ENCODE results near the gene ICA1L. TPM values are rescaled to one million over a fixed set of nuclear protein-coding genes. Genes with fewer than 3 reads are reported as not detected.
"Not testable (repeated sequence)": the region's sequence is repeated elsewhere in the genome, so short reads cannot be mapped to it uniquely, and the experiment has no call there.

ICA1L gene
- total RNA-seq: 6.1 and 6.2 TPM in 2 replicates

GRCh38 chr2:202871300-202872141 lies at the start of gene ICA1L:
TSS of gene ICA1L (minus strand) at chr2:202871766. CDS start at chr2:202829009, 42,757 bp downstream.
- intact Hi-C loops (cut with micrococcal nuclease): loop anchor here (1.0 to 2.0 kb wide), 4 partner anchors 40 to 237 kb away; partner anchors contain the start of genes FAM117B, NBEAL1 and WDR12

- intact Hi-C loops (cut with micrococcal nuclease): loop anchor here (10.0 kb wide), 1 partner anchor 1016 kb away; the partner anchor contains the start of gene ICOS
Measured at GRCh38 chr2:202918860-202919259, 47.3 kb upstream of the ICA1L start.

GRCh38 chr2:202912342-202913201 lies 41.0 kb upstream of the ICA1L start:
- intact Hi-C loops (cut with micrococcal nuclease): loop anchor here (5.0 to 10.0 kb wide), 2 partner anchors 1022 to 1270 kb away; partner anchors contain the start of genes ICOS and TMEM237

- intact Hi-C loops (cut with micrococcal nuclease): loop anchor here (1.0 to 10.0 kb wide), 8 partner anchors 40 to 1269 kb away; partner anchors contain the start of genes FAM117B, ICA1L, ICOS and NBEAL1
Measured at GRCh38 chr2:202911512-202912341, 40.2 kb upstream of the ICA1L start, which contains the start of the genes CARF and WDR12. TSS of gene CARF (plus strand) at chr2:202912275. CDS start at chr2:202941903, 29,628 bp downstream. TSS of gene WDR12 (minus strand) at chr2:202911673. CDS start at chr2:202911476, 197 bp downstream.

- intact Hi-C loops (cut with micrococcal nuclease): loop anchor here (1.0 to 10.0 kb wide), 8 partner anchors 40 to 1269 kb away; partner anchors contain the start of genes FAM117B, ICA1L, ICOS and NBEAL1
Measured at GRCh38 chr2:202911203-202911511, 39.6 kb upstream of the ICA1L start.

- intact Hi-C loops (cut with micrococcal nuclease): loop anchor here (1.0 to 10.0 kb wide), 8 partner anchors 39 to 1268 kb away; partner anchors contain the start of genes FAM117B, ICA1L, ICOS and NBEAL1
Measured at GRCh38 chr2:202910698-202911097, 39.1 kb upstream of the ICA1L start.

- intact Hi-C loops (cut with micrococcal nuclease): loop anchor here (2.0 to 10.0 kb wide), 3 partner anchors 275 to 1268 kb away; partner anchors contain the start of genes FAM117B, ICOS and TMEM237
Measured at GRCh38 chr2:202910250-202910649, 38.7 kb upstream of the ICA1L start.

GRCh38 chr2:202909394-202910192 lies 38.0 kb upstream of the ICA1L start:
- intact Hi-C loops (cut with micrococcal nuclease): loop anchor here (2.0 to 10.0 kb wide), 3 partner anchors 275 to 1267 kb away; partner anchors contain the start of genes FAM117B, ICOS and TMEM237

GRCh38 chr2:202908186-202908585 lies 36.6 kb upstream of the ICA1L start:
- intact Hi-C loops (cut with micrococcal nuclease): no loop called here

GRCh38 chr2:202905507-202905906 lies 33.9 kb upstream of the ICA1L start:
- intact Hi-C loops (cut with micrococcal nuclease): not testable (repeated sequence)

GRCh38 chr2:202885190-202885589 lies 13.6 kb upstream of the ICA1L start:
- intact Hi-C loops (cut with micrococcal nuclease): no loop called here

GRCh38 chr2:202883987-202884675 lies 12.6 kb upstream of the ICA1L start:
- intact Hi-C loops (cut with micrococcal nuclease): no loop called here

- intact Hi-C loops (cut with micrococcal nuclease): no loop called here
Measured at GRCh38 chr2:202881570-202881969, 10.0 kb upstream of the ICA1L start.

GRCh38 chr2:202877699-202878098 lies 6.1 kb upstream of the ICA1L start:
- intact Hi-C loops (cut with micrococcal nuclease): no loop called here

GRCh38 chr2:202870431-202871299 lies 901 bp downstream of the ICA1L start:
- intact Hi-C loops (cut with micrococcal nuclease): loop anchor here (1.0 to 2.0 kb wide), 6 partner anchors 40 to 296 kb away; partner anchors contain the start of genes FAM117B, NBEAL1 and WDR12

GRCh38 chr2:202861987-202862386 lies 9.6 kb downstream of the ICA1L start:
- intact Hi-C loops (cut with micrococcal nuclease): no loop called here

GRCh38 chr2:202858601-202859000 lies 13.0 kb downstream of the ICA1L start:
- intact Hi-C loops (cut with micrococcal nuclease): no loop called here

GRCh38 chr2:202849343-202849742 lies 22.2 kb downstream of the ICA1L start:
- intact Hi-C loops (cut with micrococcal nuclease): not testable (repeated sequence)

Measured in T-helper 2 cell treated with Interferon-gamma antibody and Interleukin-4, amounts not matched to agents 100 ng/mL and 5 ng/mL, for 36 hours (primary cell).